ENCODE data around the gene FUNDC2.

Gene FUNDC2

DNA sequence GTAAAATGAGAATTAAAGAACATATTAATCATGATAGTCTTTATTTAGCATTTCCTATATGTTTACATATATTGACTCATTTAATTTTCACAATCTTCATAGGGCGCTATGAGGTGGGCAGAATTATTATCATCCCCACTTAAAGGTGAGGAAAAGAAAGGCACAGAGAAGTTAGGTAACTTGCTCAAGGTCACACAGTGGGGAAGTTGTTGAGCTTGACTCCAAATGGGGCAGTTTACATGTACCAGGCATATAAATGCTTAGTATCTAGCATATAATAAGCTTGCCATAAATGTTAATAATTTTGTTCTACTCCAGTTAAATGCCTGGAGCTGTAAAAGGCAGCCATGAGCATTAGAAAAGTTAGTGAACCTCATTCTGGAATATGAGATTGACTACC is 42.8 kb downstream of the FUNDC2 start:
- in situ Hi-C loops (cut with MboI; ENCODE audit: low sequenced_read_pairs), result no loop called here

- in situ Hi-C loops (cut with MboI; ENCODE audit: low sequenced_read_pairs), result no loop called here
These were observed 43.4 kb downstream of the FUNDC2 start for GRCh38 chrX:155070038-155070437.

DNA sequence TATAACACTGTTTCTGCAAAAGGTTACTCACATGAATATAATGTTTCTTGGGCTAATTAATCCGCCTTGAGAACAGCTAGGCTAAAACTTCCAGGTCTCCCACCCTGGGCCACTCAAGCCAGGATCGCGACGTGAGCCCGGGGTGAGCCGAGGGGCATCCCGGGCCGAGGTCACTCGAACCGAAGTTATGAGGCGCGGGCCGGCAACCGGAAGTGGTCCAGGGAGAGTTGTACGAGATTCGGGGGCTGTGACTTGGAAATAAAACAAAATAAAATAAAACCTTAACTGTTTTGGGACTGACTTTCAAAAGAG is 44.0 kb downstream of the FUNDC2 start:
- in situ Hi-C loops (cut with MboI; ENCODE audit: low sequenced_read_pairs), result no loop called here

- in situ Hi-C loops (cut with MboI; ENCODE audit: low sequenced_read_pairs), result no loop called here
These were observed 44.5 kb downstream of the FUNDC2 start, which contains the start of the genes BRCC3, CMC4 and MTCP1 for GRCh38 chrX:155070975-155071693. TSS of gene BRCC3 (plus strand) at chrX:155071508. CDS start at chrX:155071528, 20 bp downstream. TSS of gene CMC4 (minus strand) at chrX:155071136. CDS start at chrX:155064023, 7,113 bp downstream. TSS of gene MTCP1 (minus strand) at chrX:155071136. CDS start at chrX:155066010, 5,126 bp downstream.

GRCh38 chrX:155071694-155072280 is 45.1 kb downstream of the FUNDC2 start:
- in situ Hi-C loops (cut with MboI; ENCODE audit: low sequenced_read_pairs), result no loop called here

DNA sequence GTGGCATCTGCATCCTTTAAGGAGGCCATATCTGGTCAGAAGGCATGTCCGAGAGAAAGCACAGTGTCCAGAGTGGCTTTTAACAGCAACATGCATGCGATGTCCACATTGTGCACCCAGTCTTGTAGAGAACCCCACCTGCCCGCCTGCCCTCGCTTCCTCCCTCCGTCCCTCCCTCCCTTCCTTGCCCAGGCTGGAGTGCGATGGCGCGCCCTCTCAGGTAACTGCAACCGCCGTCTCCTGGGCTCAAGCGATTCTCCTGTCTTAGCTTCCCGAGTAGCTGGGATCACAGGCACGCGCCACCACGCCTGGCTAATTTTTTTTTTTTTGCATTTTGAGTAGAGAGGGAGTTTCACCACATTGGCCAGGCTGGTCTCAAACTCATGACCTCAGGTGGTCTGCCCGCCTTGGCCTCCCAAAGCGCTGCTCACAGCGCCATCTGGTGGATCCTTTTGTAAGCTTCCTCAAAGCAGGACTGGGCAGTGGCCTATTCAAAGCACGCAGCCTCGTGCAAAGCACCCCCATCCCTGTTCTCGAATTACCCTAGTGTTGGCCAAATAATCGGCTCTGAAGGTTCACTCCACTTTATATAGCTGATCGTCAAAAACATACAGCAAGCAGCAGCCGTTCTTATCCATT is 59.7 kb downstream of the FUNDC2 start:
- in situ Hi-C loops (cut with MboI; ENCODE audit: low sequenced_read_pairs), result no loop called here

- in situ Hi-C loops (cut with MboI; ENCODE audit: low sequenced_read_pairs), result no loop called here
These were observed 60.5 kb downstream of the FUNDC2 start for GRCh38 chrX:155086961-155087735.

- in situ Hi-C loops (cut with MboI; ENCODE audit: low sequenced_read_pairs), result no loop called here
These were observed 67.9 kb downstream of the FUNDC2 start for GRCh38 chrX:155094468-155095061.

DNA sequence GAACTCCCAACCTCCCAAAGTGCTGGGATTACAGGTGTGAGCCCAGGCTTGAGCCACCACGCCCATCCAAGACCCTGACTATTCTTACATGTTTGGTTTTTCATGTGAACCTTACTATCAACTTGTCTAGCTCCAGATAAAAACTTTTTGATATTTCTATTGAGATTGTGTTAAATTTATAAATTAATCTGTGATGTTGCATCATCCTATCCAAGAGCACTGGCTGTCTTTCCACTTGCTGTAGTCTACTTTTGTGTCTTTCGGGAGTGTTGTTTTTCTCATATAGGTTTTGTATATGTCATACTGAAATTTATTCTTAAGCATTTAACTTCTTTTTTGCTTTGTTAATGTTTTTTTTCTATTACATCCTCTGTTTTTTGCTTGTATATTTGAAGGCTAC is 79.3 kb downstream of the FUNDC2 start:
- in situ Hi-C loops (cut with MboI; ENCODE audit: low sequenced_read_pairs), result no loop called here

DNA sequence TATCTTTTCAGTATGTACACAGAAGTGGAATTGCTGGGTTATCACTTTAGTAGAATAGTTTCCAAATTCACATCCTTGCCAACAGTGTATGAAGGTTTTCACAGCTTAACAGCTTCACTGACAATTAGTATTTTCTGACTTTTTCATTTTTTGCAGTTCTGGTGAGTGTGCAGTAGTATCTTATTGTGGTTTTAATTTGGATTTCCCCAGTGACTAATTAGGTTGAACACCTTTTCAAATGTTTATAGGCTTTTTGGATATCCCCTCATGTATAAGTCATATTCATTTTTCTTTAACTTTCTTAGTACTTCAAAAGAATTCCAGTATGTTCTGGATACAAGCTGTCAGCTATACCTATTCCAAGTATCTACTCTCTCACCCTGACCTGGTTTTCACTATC is 81.8 kb downstream of the FUNDC2 start:
- in situ Hi-C loops (cut with MboI; ENCODE audit: low sequenced_read_pairs), result no loop called here

Measured in HL-60/S4 treated with retinoic acid at 250 ng/mL for 4 days and 3 days (cell line).